Right forelimb (tissue), 1 donor: ENCODE measurements around the gene ITGAV.
"Not testable (repeated sequence)": the region's sequence is repeated elsewhere in the genome, so short reads cannot be mapped to it uniquely, and the experiment has no call there.

Experiments used
- DNase-seq: peaks from one replicate; pipeline ENCODE4 v3.0.0-alpha.2; 2018

ITGAV gene

GRCh38 chr2:186589612-186590349 lies at the start of gene ITGAV:
ITGAV (plus strand) TSS chr2:186590056; CDS start chr2:186590339, 283 bp downstream.
- DNase-seq, result peak; percentile 94

- no peak for DNase-seq
Measured at GRCh38 chr2:186540941-186541340, 48.9 kb upstream of the ITGAV start.

- no peak for DNase-seq
Measured at GRCh38 chr2:186542002-186542401, 47.9 kb upstream of the ITGAV start.

DNA sequence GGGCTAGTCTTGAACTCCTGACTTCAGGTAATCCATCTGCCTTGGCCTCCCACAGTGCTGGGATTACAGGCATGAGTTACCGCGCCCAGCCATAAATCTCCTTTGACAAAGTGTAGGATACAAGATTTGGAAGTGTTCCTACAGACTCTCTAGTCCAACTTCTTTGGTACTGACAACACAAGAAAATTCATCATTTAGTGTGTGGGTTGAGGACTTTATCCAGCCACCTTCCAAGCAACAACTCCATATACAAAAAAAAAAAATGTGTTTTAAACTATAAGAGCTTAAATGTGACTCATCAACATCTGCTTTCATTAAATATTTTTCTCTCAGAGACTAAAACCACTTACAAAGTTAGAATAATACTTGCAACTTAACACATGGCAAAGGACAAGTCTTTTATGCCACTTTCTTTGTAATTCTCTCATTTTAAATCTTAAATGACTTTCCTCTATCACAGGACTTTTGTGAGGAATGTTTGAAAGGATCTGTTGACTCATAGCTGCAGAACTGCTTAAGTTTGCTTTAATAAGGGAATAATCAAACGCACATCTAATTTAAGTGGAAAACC lies 46.2 kb upstream of the ITGAV start:
- DNase-seq, result no peak

DNA sequence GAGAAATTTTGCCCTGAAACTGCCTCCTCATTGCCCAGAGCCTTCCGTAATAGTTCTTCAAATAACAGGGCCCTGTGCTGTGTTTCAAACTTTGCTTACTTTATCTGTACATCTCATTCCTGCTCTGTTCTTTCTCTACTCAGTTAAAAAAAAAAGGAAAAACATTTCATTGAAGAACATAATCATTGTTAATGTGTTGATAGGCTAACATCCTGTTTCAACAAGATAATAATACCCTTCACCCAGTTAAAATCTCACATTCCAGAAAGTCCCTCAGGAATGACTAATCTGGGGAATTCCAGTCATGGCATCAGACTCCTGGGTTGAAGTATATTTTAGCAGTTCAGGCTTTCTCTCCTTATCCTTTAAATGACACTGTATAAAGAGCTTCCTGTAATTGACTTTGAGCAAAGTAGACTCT lies 45.6 kb upstream of the ITGAV start:
- DNase-seq, result no peak

DNA sequence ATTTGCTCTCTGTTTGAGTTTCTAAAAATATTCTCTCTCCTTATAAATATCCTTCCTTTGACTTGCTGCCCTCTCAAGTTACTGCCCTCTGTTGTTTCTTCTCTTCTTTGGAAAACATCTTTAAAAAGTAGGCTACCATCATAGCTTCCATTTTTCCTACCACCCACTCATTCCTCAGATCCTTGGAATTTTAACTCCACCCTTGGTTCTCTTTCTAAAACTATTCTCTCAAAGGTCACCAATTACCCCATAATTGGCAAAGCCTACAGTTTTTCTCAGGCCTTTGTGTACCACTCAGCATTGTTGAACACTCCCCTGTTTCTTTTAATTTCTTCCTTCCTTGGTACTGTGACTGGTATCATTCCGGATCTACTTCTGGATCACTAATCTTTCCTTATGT lies 43.0 kb upstream of the ITGAV start:
- no peak for DNase-seq

DNA sequence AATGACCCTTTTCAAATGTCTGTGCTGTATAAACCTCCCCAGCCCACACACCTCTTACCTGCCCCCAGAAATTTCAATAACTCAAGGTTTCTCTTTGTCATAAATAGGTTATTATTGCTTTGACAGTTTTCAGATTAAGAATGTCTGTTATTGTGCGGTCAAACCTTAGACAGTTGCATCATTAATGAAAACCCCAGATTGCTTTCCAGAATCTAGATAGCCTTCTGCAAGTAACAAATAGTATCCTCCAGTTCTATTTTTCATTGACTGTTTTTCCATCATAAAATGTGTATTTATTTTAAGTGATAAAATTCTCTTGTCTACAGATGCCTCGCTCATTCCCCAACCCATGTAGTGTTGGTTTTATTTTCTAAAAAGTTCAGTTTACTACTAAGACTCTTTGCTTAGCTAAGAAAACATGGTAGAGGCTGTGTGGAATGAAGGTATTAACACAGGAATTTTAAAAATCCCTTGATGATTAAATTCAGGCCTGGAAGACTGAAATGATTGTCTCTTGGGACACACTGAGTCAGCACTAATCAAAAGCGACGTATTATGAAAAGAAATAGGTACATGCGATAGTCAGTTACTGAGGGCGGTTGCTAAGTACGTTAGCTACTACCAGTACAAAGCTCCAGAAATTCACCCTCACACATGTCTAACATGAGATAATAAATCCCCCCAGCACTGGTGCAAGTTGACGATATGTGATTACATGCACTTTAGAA lies 38.4 kb upstream of the ITGAV start:
- no peak for DNase-seq

DNA sequence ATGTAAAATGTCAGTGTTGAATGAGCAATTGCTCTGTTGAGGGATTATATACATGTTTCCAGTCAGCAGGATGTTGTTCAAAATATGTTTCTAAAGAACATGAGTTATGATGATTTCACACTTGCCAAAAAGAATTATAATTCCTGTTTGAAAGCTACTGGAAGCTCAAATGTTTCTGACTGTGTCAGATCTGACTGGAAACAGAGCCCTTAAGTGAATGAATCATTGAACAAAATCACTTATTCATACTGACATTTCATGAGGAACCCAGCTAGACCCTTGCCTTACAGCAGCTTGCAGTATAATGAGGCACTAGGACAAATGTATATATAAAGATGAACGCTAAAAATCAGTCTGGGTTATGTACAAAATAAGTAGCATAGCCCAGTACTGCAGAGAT lies 35.4 kb upstream of the ITGAV start:
- no peak for DNase-seq

DNA sequence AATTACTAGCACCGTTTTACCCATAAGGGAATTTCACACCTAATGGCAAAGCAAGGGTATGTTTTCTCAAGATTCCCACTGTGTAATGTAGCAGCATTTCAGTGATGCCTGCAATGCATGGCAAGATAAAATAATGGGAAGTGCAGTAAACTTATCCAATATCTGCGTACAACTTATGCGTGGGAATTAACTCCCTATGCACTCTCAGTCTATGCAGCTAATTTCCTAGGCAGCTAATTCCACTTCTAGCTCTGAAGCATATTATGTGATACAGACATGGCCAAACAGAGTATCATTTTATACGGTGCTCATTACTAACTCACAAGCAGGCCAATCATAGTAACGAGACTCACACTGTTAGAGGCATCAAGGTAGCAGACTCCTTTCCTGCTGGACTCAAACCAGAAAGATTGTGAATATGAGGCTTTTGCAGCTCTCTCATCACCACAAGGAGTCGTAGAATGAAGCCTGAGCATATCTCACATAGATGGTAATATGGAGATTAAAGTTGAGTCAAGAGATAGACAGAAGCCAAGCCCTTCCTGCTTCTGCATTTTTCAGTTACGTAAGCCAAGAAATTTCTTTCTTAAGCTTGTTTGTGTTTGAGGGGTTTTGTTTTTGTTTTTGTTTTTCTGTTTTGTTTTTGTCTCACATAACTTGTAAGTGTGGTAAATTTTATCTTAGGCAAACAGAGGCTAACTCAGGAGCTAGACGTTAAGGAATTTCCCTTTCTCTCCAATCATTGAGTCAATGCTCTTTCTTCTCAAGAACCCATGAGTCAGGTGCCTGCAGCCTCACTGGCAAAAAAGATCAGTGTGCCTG lies 34.8 kb upstream of the ITGAV start:
- no peak for DNase-seq

DNA sequence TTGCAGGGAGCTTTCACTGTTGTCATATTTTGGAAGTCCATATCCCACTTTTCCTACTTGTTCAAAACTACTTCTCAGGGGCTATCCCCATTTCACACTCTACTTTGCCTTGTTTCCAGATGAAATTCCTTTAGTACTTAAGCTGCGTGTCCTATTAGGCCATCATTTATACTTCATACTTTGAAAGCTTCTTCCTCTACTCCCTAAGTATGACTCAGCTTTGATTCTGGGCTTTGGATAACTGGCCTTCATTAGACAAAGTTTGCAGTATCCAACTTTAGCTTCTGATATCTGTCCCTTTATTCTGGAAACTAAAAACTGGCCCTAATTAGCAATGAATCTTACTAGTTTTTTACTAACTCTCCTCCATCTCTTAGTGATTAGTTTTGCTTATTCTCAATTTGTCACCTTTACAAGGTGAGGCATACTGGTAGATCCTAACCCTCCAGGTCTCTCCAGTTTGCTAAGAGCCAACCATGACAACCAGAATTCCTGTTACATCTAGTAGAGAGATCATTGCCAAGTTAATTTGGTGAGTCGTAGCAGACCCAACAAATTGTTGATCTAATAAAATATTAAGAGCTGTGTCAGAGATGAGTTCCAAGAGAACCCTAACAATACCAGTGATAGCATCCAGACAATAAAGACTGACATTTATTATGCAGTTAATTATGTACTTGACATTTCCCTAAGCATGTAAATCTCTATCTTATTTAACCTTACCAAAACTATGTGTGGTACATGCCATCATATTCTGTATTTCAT lies 31.2 kb upstream of the ITGAV start:
- DNase-seq, result no peak

DNA sequence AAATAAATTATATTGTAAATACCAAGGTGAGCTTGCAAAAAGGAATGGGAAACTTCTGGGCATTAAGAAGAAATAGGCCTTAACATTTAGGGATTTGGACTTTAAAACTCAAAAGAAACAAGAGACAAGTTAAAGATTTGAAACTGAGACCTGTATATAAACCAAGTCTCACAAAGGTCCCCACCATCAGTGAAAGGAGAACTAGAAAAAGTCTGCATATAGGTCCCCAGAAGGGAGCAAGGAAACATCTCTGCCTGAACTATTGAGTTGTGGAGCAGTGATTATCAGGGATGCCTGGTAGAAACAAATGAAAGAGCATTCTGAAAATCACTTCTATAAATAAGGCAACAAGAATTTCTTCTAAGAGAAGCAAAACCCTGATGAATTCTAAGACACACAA lies 30.5 kb upstream of the ITGAV start:
- DNase-seq, result no peak

GRCh38 chr2:186559848-186560247 lies 30.0 kb upstream of the ITGAV start:
- DNase-seq, result no peak

DNA sequence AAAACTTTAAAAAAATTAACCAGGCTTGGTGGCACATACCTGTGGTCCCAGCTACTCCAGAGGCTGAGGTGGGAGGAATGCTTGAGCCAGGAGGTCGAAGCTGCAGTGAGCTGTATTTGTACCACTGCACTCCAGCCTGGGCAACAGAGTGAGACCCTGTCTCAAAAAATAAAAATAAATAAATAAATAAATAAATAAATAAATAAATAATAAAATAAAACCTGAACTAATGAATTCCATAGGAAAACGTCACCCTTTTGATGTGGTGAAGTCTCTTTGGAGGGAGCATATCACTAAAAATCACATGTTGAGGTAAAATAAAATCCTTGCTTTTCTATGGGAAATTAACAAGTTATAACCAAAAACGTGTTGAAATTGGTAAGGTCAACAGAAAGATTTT lies 29.6 kb upstream of the ITGAV start:
- no peak for DNase-seq

- no peak for DNase-seq
Measured at GRCh38 chr2:186561467-186562208, 28.2 kb upstream of the ITGAV start.

GRCh38 chr2:186562209-186562578 lies 27.7 kb upstream of the ITGAV start:
- no peak for DNase-seq

GRCh38 chr2:186568600-186568999 lies 21.3 kb upstream of the ITGAV start:
- not testable (repeated sequence) for DNase-seq

GRCh38 chr2:186569127-186569526 lies 20.7 kb upstream of the ITGAV start:
- not testable (repeated sequence) for DNase-seq

DNA sequence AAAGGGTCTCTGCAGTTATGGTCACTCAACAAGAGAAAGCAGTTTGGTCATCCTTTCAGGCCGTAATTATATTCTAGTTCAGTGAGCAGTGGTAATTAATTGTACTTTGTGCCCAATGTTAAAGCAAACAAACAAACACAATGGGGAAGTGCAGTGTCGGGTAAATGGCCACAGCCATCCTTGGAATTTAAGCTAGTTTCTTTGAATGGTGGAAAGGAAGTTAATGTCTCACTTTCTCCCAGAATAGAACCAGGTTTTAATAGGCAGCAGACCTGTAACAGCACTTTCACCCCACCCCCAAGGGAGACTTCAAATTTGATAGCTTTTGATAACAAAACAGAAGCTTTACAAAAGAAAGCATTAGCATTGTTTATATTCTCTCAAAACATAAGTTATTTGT lies 20.0 kb upstream of the ITGAV start:
- no peak for DNase-seq

GRCh38 chr2:186570604-186571003 lies 19.3 kb upstream of the ITGAV start:
- DNase-seq, result no peak

- no peak for DNase-seq
Measured at GRCh38 chr2:186572705-186573104, 17.2 kb upstream of the ITGAV start.

- DNase-seq, result no peak
Measured at GRCh38 chr2:186573531-186573930, 16.3 kb upstream of the ITGAV start.

- no peak for DNase-seq
Measured at GRCh38 chr2:186575302-186575701, 14.6 kb upstream of the ITGAV start.
